IgD-negative memory B cell (primary cell): ENCODE results near the gene ERF. TPM values are rescaled to one million over a fixed set of nuclear protein-coding genes. Genes with fewer than 3 reads are reported as not detected.

Experiments
- H3K27ac Mint-ChIP-seq, 3 donors: one replicate each; pipeline ENCODE4 v1.8.0; 2020 to 2022; ENCODE audit warnings: mild to moderate bottlenecking in 3 of 3, mixed read lengths in 3 of 3, moderate library complexity in 1 of 3
- H3K27me3 Mint-ChIP-seq: one replicate; pipeline ENCODE4 v1.8.0; 2021; ENCODE audit warnings: mixed read lengths
- H3K36me3 Mint-ChIP-seq: one replicate; pipeline ENCODE4 v1.8.0; 2020; ENCODE audit warnings: mild to moderate bottlenecking, mixed read lengths
- H3K4me1 Mint-ChIP-seq, 3 donors: one replicate each; pipeline ENCODE4 v1.8.0; 2020 to 2022; ENCODE audit warnings: mixed read lengths in 3 of 3, mild to moderate bottlenecking in 1 of 3
- H3K4me3 Mint-ChIP-seq, 4 donors: one replicate each; pipeline ENCODE4 v1.8.0; 2020 to 2022; ENCODE audit warnings: mild to moderate bottlenecking in 4 of 4, mixed read lengths in 4 of 4, moderate library complexity in 3 of 4
- H3K9me3 Mint-ChIP-seq, 3 donors: one replicate each; pipeline ENCODE4 v1.8.0; 2020 to 2021; ENCODE audit warnings: mixed read lengths in 3 of 3, mild to moderate bottlenecking in 1 of 3
- polyA plus RNA-seq: library from polyadenylated mRNA; unstranded; fragments of 300-500 nt; fragmentation: Illumina TruSeq; gene quantifications from one replicate; pipeline ENCODE4 v1.2.3, GENCODE V29; 2021

The ERF gene
- polyA plus RNA-seq, 1 donor from 2014 or later = 6.7 TPM

GRCh38 chr19:42248270-42249148, 6.4 kb downstream of the ERF start:
- Mint-ChIP-seq H3K9me3 (no peaks in the 10 kb centered on the region), H3K27me3 (peaks cover 3% of the 10 kb centered on the region), H3K36me3 (no peaks in the 10 kb centered on the region), H3K27ac (no peak overlapping the region), H3K4me3 (peak overlapping the region in 1 of 4 donors; percentile 64), H3K4me1 (peaks cover 18 to 19% (median 19%) of the 10 kb centered on the region in 3 donors)

DNA sequence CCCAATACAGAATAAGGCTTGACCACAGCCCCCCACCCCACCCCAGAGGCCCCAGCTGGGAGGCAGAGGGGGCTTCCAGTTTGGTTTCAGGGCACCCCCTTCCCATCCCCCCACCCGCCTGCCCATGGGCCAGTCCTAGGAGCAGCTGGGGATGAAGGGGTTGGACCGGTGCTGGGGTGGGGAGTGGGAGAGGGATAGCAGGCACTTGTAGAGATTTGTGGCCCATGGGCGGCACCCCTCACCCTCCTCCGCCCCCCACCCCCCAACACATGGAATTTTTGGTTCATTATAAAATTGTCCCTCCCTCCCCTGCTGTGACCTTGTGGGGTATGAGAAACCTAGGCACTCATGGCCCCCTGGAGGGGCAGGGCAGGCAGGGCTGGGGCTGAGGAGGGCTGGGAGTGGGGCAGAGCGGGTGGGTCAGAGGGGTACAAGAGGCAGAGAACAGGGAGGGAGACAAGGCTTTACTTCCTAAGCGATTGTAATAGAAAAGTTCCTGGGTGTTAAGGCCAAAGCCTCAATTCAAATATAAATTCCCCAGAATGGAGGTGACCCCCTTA, 7.2 kb downstream of the ERF start:
- Mint-ChIP-seq H3K4me1 (peaks cover 18 to 25% (median 19%) of the 10 kb centered on the region in 3 donors), H3K27me3 (peaks cover 2% of the 10 kb centered on the region), H3K9me3 (no peaks in the 10 kb centered on the region), H3K4me3 (no peak overlapping the region), H3K36me3 (no peaks in the 10 kb centered on the region), H3K27ac (no peak overlapping the region)

DNA sequence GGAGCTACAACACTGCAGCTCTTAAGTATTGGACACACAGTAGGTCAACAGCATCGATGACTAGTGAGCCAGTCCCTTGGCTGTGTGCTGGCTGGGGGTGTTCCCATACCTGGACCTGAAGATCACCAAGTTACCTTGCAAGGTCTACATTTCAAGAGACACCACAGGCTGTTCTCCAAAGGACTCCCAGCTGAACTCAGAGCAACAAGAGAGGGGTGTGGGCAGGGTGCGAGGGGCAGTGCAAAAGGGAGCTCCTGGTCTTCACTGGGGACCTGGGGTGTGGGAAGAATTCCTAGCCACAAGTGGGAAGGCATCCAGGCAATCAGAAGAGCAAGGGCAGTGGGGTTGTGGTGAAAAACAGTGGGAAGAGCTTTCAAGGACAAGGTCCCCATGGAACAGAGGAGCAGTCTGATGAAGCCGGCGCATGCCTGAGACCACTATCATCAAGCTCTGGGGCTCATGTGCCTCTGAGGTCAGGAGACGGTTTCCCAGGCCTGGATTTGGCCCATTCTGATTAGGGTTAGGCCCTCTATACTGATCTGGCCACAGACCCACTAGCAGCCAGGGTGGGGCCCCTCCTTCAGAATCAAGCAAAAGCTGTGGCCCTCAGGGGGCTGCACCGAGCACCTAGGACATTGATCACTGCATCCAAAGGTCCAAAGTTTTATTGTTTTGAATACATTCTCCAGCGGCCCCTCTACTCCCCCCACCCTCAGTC, 7.8 kb downstream of the ERF start:
- H3K27me3 Mint-ChIP-seq = no peaks in the 10 kb centered on the region
- H3K36me3 Mint-ChIP-seq = no peaks in the 10 kb centered on the region
- H3K9me3 Mint-ChIP-seq = no peaks in the 10 kb centered on the region
- H3K4me1 Mint-ChIP-seq = peaks cover 16 to 25% (median 16%) of the 10 kb centered on the region in 3 donors
- peak overlapping the region in 2 of 3 donors; percentile 89 to 93 for H3K27ac Mint-ChIP-seq
- peak overlapping the region in 1 of 4 donors; percentile 23 for H3K4me3 Mint-ChIP-seq

DNA sequence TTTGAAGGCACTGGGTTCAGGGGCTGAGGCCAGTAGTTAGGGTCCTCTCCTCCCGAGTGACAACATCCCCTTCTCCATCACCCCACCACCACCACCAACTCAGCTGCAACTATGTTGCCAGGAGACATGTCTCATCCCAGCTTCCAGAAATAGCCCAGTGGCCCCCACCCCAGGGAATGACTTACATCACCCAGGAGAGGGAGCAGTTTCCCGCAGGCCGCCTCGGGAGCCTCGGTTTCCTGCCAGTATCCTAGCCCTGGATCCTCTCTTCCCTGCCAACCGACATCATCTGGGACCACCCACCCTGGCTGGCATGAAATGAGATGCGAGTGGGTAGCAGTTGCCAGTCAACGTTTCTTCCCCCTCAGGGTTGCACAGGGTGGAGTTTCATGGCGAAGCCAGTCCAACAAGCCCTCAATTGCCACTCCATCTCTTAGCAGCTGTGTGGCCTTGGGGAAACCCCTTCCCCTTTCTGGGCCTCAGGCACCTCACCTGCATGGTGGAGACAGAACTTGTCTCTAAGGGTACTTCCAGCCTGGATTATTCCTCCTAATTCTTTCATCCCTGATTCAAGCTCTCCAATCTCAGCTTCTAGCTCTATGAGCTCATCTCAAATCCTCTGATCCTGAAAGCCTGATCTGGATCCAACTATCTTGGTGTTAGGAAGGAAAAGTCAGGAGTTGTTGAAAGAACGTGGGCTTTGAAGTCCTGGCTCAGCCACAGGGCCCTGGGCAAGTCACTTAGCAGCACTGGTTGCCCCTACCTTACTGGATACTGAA, 8.6 kb downstream of the ERF start:
- Mint-ChIP-seq H3K27ac (peak overlapping the region in 2 of 3 donors; percentile 89 to 93), H3K9me3 (no peaks in the 10 kb centered on the region), H3K4me1 (peaks cover 14 to 20% (median 17%) of the 10 kb centered on the region in 3 donors), H3K27me3 (no peaks in the 10 kb centered on the region), H3K36me3 (no peaks in the 10 kb centered on the region), H3K4me3 (peak overlapping the region in 1 of 4 donors; percentile 86)

GRCh38 chr19:42245231-42245630, 9.7 kb downstream of the ERF start:
- peaks cover 2% of the 10 kb centered on the region for H3K36me3 Mint-ChIP-seq
- H3K4me1 Mint-ChIP-seq = peaks cover 20 to 21% (median 20%) of the 10 kb centered on the region in 3 donors
- no peaks in the 10 kb centered on the region for H3K27me3 Mint-ChIP-seq
- peak overlapping the region; percentile 93 to 99 (median 95) for H3K27ac Mint-ChIP-seq
- H3K9me3 Mint-ChIP-seq = no peaks in the 10 kb centered on the region
- H3K4me3 Mint-ChIP-seq = peak overlapping the region in 3 of 4 donors; percentile 86 to 99 (median 99)

DNA sequence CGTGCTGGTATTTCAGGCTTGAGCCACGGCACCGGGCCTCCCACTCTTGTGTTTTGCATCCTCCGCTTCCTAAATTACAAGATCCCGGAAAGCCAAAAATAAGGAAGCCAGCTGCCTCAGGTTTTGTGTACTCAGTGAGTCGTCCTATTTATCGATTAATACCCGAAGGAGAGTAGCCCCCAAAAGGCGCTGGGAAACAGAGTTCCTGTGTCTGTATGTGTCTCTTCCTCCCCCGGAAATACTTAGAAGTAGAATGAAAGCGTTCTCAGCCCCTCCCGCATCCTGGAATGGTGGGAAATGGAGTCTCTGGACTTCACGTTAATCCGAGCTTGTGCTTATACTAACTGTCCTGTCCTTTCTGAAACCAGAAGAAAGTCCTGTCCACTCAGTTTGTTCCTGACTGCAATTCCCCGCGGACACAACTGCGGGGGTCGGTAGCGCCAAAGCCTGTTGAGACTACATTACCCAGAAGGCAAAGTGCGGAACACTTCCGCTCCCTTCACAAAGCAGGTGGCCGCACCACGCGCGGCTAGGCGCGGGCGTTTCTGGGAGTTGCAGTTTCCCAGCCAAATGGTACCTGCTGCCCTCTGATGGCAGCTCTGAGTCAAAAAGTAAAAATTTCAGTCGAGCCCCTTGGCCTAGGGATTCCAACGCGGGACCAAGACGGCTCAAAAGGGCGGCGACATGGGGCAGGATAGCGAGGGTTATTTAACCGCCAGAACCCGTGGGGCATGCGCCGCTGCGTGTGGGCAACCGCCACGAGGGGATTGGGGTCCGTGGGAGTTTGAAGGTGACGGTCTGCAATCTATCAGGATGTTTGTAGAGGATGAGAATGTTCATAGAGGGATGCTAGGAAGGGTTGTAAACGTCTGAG, 10.3 kb downstream of the ERF start:
- H3K27ac Mint-ChIP-seq = peak overlapping the region; percentile 93 to 99 (median 95)
- H3K36me3 Mint-ChIP-seq = peaks cover 2% of the 10 kb centered on the region
- no peaks in the 10 kb centered on the region for H3K27me3 Mint-ChIP-seq
- peaks cover 16 to 26% (median 20%) of the 10 kb centered on the region in 3 donors for H3K4me1 Mint-ChIP-seq
- H3K9me3 Mint-ChIP-seq = no peaks in the 10 kb centered on the region
- peak overlapping the region; percentile 86 to 99 (median 99) for H3K4me3 Mint-ChIP-seq

- H3K9me3 Mint-ChIP-seq = no peaks in the 10 kb centered on the region
- H3K27ac Mint-ChIP-seq = peak within 1 kb of the TSS; percentile 82 to 99 (median 95)
- no peaks in the 10 kb centered on the region for H3K27me3 Mint-ChIP-seq
- peak within 1 kb of the TSS; percentile 86 to 99 (median 96) for H3K4me3 Mint-ChIP-seq
- peaks cover 16 to 26% (median 20%) of the 10 kb centered on the region in 3 donors for H3K4me1 Mint-ChIP-seq
- H3K36me3 Mint-ChIP-seq = peaks cover 2% of the 10 kb centered on the region
These were observed 12.2 kb downstream of the ERF start, which contains the start of gene GSK3A for GRCh38 chr19:42242512-42243409. TSS of gene GSK3A (minus strand) at chr19:42242602. CDS start at chr19:42242465, 137 bp downstream.

- Mint-ChIP-seq H3K36me3 (peaks cover 2% of the 10 kb centered on the region), H3K4me1 (peaks cover 16 to 26% (median 20%) of the 10 kb centered on the region in 3 donors), H3K27ac (peak overlapping the region; percentile 63 to 95 (median 93)), H3K4me3 (peak overlapping the region; percentile 84 to 94 (median 89)), H3K9me3 (no peaks in the 10 kb centered on the region), H3K27me3 (no peaks in the 10 kb centered on the region)
These were observed 12.8 kb downstream of the ERF start for GRCh38 chr19:42242069-42242511.

GRCh38 chr19:42241279-42241678, 13.6 kb downstream of the ERF start:
- no peaks in the 10 kb centered on the region for H3K27me3 Mint-ChIP-seq
- peaks cover 2% of the 10 kb centered on the region for H3K36me3 Mint-ChIP-seq
- H3K9me3 Mint-ChIP-seq = no peaks in the 10 kb centered on the region
- H3K4me3 Mint-ChIP-seq = peak overlapping the region; percentile 84 to 94 (median 89)
- H3K4me1 Mint-ChIP-seq = peaks cover 16 to 25% (median 22%) of the 10 kb centered on the region in 3 donors
- H3K27ac Mint-ChIP-seq = peak overlapping the region in 2 of 3 donors; percentile 63 to 67

- peak overlapping the region in 3 of 4 donors; percentile 59 to 65 (median 63) for H3K4me3 Mint-ChIP-seq
- peaks cover 2% of the 10 kb centered on the region for H3K36me3 Mint-ChIP-seq
- H3K27me3 Mint-ChIP-seq = no peaks in the 10 kb centered on the region
- H3K4me1 Mint-ChIP-seq = peaks cover 12 to 18% (median 17%) of the 10 kb centered on the region in 3 donors
- peak overlapping the region; percentile 67 to 77 (median 71) for H3K27ac Mint-ChIP-seq
- no peaks in the 10 kb centered on the region for H3K9me3 Mint-ChIP-seq
These were observed 15.2 kb downstream of the ERF start for GRCh38 chr19:42239544-42240220.

- Mint-ChIP-seq H3K27ac (peak overlapping the region in 2 of 3 donors; percentile 28 to 67), H3K27me3 (no peaks in the 10 kb centered on the region), H3K36me3 (no peaks in the 10 kb centered on the region), H3K4me3 (no peak overlapping the region), H3K4me1 (peaks cover 0 to 4% (median 4%) of the 10 kb centered on the region in 3 donors), H3K9me3 (no peaks in the 10 kb centered on the region)
These were observed 19.7 kb downstream of the ERF start for GRCh38 chr19:42235181-42235580.

GRCh38 chr19:42234364-42234763, 20.6 kb downstream of the ERF start:
- Mint-ChIP-seq H3K4me1 (peaks cover 0 to 4% (median 0%) of the 10 kb centered on the region in 3 donors), H3K9me3 (no peaks in the 10 kb centered on the region), H3K36me3 (no peaks in the 10 kb centered on the region), H3K27me3 (no peaks in the 10 kb centered on the region), H3K27ac (no peak overlapping the region), H3K4me3 (no peak overlapping the region)
